CD4-positive, alpha-beta T cell treated with Interferon alpha-2 for 1 hour (primary cell): ENCODE results near the gene NOXO1.
A peak's percentile ranks its signal among the peaks of the same experiment; 100 is the strongest.

Experiments used
- DNase-seq, 2 donors: peaks; one replicate each; pipeline ENCODE4 v3.0.0-alpha.2; 2020 to 2022

NOXO1 gene

DNA sequence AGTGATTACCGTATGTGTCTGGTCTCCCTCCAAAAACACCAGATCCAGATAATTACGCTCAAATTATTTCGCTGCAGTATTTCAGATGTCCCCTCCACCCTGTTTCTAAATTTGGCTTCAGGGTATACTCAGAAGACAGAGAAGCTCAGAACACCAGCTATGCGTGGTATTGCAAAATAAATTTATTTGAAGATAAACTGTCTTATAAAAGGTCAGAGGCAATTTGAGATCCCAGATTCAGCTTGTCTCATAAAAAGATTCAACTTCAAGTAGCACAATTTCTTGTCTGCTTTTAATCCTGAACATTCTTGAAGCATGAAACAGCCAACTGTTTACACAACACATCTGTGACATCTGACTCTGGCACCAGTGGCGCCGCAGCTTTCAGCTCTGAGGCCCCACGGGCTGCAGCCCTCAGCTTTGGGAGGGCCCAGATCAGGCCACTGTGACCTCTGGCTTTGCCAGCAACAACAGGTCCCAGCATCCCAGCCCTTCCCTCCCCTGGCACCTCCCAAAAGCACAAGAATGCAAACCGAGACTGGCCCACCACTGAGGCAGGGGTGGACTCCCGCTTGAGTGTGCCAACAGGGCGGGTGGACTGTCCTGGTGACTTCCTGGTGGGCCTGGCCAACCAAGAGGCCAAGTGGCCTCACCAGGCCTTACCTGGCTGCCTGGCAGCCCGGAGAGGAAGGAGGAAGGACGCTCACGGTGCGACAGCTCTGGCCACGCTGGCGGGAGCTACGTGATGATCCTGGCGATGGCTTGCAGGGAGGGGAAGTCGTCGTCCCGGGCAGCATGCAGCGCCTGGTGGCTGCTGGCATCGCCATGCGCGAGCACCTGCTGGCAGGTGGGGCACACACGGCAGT is 16.5 kb upstream of the NOXO1 start:
- no peak for DNase-seq

DNA sequence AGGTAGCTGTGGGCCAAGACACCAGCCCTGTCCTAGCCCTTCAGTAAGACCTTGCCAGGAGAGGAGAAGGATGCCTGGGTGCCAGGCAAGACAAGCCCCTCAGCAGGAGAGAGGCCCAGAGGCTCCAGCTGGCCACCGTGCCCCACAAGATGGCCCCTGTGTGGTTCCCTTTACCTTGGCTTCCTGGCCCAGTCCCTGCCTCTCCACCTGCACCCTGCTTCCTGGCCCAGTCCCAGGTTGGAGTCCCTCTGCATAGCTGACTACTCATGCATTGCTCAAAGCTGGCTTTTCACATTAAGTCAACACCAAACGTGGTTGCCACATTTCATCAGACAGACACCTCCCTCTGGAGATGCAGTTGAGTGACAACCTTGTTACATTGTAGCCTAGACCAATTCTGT is 12.5 kb upstream of the NOXO1 start:
- DNase-seq: no peak

DNA sequence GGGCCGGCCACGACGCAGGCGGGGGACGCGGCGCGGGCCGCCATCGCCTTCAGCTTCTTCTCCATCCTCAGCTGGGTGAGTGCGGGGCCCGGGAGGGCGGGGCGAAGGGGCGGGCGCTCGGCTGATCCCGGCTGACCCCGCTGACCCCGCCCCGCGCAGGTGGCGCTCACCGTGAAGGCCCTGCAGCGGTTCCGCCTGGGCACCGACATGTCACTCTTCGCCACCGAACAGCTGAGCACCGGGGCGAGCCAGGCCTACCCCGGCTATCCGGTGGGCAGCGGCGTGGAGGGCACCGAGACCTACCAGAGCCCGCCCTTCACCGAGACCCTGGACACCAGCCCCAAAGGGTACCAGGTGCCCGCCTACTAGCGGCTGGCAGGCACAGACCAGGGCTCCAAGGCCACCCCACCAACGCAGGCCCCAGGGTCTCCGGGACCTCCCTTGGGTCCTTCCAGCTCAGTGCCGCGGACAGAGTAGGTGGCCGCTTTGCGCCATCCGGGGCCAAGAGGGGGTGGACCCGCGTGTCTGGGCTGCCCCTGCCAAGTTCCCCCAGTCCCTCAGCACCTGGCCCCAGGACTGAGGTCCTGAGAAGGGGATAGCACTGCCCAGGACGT is 11.5 kb upstream of the NOXO1 start:
- no peak for DNase-seq

DNA sequence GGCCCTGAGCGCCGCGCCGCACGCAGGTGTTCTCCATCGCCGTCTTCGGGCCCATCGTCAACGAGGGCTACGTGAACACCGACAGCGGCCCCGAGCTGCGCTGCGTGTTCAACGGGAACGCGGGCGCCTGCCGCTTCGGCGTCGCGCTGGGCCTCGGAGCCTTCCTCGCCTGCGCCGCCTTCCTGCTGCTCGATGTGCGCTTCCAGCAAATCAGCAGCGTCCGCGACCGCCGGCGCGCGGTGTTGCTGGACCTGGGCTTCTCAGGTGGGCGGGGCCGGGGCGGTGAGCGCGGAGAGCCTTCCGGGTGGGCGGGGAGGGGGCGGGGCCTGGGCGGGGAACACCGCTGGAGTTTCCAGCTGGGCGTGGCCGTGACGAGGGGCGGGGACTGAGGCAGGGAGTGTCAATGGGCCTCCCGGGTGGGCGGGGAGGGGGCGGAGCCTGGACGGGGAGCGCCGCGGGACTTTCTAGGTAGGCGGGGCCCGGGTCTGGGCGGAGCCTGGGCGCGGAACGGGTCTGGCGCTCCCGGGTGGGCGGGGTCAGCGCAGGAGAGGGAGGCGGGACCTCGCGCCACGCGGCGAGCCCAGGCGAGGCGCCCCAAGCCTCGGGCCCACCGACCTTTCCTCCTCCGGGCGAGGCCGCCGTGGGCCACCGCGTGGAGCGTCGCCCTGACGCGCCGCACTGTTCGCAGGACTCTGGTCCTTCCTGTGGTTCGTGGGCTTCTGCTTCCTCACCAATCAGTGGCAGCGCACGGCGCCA is 10.9 kb upstream of the NOXO1 start:
- peak; percentile 97 to 99 for DNase-seq

DNA sequence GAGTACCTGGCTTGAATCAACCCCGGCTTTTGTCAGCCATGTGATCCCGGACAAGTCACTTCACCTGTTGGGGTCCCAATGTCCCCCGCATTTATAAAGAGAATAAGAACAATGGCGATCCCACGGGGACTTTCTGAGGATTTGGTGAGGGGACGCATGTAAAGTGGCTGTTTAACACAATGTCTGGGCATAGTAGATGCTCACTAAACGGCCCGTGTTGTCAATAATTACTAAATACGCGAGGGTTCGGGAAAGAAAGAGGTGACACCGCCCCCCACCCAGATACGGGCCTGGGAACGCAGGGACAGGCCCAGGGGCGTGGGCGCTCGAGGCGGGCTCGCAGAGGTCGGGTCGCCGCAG is 10.3 kb upstream of the NOXO1 start:
- DNase-seq: no peak

DNA sequence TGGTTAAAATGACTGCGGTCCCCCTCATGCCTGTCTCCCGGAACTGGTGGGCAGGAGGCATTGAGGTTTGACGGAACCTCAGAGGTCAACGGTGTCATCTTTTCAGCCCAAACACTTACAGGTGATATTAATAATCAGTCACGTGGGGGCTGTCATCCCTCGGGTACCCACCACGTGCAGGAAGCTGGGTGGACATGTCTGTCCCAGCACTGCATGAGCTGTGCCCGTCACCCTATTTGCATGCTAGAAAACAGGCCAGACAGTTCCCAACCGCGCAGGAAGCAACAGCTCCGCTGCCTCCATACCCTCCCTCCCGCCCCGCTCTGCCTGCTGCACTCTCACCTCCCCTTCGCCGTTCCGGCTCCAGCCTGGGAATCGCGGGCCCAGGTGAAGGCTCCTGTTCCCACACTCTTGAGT is 9.9 kb upstream of the NOXO1 start:
- peak; percentile 72 to 77 for DNase-seq

DNA sequence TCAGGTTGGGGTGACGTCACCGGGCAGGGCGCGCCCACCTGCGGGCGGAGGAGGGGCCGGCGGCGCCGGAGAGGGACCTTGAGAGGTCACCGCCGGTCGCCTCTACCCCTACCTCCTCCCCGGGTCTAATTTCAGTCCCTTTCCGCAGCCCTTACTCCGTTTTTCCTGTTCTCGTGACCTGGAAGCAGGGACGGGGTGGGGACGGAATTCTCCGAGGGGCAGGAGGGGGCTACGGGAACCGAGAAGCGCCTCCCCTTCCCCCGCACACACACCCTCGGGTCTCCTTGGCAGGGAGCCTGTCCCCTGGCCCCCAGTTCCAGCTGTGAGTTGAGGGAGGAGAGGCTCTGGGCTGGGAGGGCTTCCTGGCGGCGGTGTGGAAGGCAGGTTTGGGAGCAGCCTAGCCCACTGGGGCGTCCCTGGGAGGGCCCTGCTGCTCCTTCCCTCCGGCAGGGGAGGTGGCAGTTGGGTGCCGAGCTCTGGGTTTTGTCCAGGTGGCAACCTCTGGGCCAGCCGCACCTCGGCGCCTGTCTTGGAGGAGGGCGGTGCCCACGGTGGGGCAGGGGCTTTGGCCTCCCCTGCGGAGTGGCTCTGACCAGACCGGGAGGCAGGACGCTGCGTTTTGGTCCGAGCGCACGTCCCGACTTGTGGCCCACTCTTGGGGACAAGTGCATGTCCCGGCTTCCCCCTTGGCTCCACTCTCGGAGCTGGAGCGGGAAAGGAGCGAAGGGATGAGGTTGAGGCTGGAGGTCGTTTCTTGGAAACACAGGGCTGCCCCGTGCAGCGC is 9.3 kb upstream of the NOXO1 start:
- DNase-seq: peak; percentile 50 to 65

DNA sequence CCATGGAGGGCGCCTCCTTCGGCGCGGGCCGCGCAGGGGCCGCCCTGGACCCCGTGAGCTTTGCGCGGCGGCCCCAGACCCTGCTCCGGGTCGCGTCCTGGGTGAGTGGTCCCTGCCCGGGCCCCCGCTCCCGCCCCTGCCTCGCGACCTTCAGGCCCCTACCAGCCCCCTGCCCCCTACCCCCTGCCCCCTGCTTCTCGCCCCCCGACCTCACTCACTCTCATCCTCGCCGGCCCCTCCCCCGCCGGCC is 8.8 kb upstream of the NOXO1 start:
- no peak for DNase-seq

DNA sequence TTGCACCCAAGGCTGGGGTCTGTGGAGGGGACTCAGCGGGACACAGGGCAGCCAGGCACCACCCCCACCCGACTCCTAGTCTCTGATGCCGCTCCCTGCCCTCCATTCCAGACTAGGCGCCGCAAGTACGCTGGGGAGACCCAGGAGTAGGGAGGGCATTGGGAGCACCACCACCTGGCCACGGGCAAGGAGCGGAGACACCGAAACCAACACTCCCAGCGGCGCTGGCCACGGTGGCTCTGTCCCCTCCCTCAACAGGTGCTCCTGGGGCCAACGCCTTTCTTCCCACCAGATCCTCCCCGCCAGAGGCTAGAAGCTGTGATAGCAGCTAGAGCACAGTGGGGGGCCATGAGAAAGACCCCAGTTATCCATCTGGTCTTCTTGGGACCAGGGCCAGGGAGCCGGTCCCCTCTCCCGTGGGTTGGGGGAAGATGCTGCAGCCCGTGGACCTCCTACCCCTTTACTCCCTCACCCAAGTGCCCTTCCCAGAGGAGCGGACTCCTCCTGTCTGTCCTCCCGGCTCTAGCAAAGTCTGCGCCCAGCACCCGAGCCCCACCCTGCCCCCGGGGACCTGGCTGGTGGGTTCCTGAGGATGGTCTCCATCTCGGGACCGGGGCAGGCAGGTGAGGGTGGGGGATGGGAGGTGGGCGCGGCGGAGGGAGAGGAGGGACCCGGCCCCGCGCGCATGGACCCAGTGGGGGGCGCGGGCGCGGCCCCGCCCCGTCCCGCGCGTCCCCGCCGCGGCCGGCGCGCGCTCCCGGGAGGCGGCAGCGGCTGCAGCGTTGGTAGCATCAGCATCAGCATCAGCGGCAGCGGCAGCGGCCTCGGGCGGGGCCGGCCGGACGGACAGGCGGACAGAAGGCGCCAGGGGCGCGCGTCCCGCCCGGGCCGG is 8.2 kb upstream of the NOXO1 start, which contains the start of gene SYNGR3:
SYNGR3 (plus strand) TSS at position 762 of the 892 bp plus-strand sequence. CDS start 133 bp downstream, outside the sequence.
- DNase-seq: no peak

DNA sequence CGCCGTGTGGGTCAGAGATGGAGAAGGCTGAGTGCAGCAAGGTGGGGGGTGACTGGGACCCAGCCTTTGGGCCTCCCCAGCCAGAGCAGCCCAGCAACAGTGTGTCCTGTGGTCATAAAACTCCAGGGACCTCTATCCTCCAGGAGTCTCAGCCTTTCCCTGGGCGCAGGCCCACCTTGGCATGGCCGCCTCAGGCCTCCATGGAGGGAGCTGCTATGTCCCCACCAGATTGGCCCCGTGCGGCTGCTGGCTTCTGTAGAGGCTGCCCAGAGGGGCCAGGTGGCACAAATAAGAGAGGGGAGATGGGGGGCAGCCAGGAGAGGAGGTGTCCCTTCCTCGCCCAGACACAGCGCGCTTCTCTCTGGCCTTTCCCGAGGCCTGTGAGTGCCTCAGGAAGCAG is 5.9 kb upstream of the NOXO1 start:
- no peak for DNase-seq

DNA sequence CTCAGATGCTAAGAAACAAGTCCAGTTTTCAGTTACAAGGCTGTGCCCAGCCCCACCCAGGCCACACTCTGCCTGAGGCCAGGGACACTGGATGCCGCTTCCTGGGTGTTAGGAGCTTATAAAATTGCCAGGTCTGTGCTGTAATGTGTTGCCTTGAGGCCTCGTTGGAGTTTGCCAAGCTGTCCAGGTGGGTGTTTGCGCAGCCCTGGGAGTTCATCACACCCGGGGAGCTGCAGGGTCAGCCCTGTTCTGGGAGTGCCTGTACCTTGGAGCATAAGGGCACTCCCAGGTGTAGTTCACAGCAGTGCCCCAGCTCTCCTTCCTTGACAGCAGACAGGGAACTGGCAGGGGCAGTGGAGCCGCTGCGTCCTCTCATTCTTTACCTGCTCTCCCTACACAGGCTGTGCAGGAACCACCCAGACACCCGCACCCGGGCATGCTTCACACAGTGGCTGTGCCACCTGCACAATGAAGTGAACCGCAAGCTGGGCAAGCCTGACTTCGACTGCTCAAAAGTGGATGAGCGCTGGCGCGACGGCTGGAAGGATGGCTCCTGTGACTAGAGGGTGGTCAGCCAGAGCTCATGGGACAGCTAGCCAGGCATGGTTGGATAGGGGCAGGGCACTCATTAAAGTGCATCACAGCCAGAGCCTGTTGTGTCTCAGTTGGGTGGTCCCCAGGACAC is 4.3 kb upstream of the NOXO1 start:
- no peak for DNase-seq

DNA sequence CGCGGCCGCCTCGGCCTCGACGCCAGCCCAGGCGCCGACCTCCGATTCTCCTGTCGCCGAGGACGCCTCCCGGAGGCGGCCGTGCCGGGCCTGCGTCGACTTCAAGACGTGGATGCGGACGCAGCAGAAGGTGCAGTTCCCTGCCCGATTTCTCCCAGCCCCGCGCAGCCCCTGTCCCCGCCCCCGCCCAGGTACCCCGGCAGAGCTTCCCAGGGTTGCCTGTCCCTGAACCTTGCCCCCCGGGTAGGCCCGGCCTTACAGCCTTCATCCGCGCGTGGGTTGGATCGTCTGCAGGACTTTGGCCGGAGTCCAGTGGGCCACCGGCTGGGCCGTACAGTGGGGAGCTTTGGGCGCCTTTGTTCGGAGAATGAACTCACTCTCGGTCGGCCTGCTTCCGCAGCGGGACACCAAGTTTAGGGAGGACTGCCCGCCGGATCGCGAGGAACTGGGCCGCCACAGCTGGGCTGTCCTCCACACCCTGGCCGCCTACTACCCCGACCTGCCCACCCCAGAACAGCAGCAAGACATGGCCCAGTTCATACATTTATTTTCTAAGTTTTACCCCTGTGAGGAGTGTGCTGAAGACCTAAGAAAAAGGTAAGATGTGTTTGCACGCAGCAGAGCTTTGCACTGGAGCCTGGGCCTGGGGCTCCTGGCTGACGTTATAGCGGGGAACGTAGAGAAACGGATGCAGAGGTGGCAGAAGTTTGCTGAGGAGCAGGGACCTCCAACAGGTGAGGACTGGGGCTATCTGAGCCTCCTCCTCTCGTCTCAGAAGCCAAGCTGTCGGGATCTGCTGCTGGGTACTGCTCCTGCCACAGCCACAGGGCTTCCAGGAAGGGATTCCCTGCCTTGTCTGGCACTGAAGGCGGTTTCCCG is 3.3 kb upstream of the NOXO1 start:
- DNase-seq: no peak

DNA sequence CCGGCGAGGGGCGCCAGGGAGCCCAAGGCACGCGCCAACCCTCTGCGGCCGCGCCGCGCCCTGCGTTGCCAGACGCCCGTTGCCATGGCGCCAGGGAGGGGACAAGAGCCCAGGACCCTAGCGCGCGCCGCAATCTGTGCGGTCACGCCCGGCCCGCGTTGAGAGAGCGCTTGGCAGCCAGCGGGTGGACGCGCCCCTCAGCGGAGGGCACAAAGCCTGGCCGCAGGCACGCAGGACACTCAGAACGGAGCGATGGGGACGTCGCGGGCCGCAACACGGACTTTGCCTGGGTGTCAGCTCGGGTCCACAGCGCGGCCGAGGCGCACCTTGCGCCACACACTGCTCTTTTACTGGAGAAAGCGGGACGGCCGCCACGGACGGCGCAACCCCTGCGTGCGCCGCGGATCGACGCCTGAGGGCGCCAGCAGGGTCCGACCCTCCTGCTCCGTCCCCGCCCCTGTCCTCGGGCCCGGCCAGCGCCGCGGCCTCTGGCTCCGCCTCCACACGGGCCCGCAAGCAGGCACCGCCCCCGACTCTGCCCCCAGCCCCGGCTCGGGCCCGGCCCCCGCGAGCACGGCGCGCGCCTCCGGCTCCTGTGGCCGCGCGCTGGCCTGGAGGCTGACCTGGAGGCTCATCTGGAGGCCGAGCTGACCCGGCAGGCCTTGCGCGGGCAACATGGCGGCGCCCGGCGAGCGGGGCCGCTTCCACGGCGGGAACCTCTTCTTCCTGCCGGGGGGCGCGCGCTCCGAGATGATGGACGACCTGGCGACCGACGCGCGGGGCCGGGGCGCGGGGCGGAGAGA is 2.5 kb upstream of the NOXO1 start, which contains the start of gene GFER:
GFER (plus strand) TSS at position 650 of the 803 bp plus-strand sequence; CDS start at position 676, 26 bp downstream.
- peak; percentile 82 to 83 for DNase-seq

DNA sequence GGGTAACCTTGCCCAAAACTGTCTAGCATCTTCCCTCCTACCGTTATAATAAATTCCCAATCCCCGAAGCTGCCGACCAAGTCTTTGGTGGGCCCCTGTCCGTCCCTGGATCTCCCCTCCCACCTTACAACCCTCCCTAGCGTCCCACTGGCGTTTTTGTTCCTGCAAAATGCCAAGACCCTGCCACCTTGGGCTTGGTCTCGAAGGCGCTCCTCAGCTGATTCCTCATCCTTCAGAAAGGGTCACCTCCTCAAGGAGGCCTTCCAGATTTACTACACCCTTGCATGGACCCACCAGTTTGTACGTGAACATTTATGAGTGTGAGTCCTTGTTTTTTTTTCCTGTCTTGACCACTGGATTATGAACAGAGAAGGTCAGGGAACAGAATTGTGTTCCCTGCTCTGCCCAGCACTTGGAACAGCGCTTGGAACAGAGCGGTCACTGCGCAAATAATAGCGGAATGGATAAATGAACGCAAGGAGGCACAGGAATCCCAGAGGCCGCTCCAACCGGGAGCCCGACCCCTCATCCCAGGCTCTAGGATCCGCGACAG is 1.8 kb upstream of the NOXO1 start:
- no peak for DNase-seq

DNA sequence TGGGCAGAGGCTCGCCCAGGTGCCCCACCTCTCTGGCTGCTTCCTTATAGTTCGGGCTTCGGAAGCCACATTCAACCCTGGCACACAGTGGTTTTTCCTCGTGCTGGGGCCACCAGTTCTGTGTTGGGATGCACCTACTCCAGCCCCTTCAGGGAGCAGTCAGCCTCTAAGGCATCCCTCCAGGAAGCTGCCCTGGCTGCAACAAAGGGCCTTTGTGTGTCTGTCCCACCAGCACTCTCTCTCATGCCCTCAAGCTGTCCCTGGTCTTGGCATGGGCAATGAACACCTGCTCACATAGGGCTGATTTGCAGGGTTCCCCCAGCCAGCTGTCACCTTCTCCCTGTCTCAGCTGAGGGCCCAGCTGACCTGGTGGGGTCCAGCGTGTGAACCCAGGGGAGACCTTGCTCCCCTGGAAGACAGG is 754 bp upstream of the NOXO1 start:
- no peak for DNase-seq

DNA sequence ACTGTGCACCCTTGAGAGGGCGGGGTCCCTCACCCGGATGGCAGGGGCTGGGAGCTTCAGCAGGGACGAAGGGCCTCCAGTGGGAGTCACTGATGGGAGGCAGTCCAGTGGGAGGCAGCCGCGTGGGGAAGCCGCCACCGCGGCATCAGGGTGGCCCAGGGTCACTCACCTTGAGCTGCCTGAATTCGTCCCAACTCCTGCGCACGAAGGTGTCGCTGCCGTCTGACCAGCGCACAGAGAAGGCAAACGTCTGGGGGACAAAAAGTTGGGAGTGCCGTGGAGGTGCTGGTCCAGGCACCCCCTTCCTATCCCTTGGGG is 540 bp downstream of the NOXO1 start:
- DNase-seq: no peak

DNA sequence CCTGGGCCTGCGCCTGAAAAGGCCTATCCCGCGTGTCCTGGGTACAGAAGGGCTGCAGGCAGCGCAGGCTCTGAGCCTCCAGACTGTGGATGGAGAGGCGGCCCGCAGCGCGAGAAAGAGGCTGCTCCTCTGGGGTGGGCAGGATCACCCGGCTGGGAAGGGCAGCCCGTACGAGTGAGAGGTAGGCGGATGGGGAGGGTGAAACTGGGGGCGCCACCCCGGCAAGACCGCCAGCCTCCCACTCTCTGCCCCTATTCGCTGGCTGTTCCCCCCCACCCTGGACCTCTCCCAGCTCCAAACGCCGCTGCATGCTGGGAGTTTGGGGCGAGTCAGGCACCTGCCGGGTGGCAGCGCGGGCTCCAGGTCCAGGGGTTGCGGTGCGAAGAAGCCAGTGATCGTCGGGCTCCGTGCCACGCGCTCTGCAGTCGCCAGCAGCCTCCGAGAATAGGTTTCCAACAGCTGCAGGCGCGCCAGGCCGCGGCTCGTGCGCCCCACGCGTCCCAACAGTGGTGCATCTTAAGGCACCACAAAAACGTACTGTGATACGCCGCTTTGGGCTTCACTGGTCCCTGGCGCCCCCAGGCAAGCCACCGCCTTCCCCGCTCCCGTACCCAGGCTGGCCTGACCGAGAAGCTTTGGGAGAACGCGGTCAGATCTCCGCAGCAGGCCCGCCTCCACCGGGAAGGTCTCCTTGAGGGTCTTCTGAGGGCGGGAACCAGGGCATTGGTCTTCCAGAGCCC is 1.1 kb downstream of the NOXO1 start:
- DNase-seq: no peak

DNA sequence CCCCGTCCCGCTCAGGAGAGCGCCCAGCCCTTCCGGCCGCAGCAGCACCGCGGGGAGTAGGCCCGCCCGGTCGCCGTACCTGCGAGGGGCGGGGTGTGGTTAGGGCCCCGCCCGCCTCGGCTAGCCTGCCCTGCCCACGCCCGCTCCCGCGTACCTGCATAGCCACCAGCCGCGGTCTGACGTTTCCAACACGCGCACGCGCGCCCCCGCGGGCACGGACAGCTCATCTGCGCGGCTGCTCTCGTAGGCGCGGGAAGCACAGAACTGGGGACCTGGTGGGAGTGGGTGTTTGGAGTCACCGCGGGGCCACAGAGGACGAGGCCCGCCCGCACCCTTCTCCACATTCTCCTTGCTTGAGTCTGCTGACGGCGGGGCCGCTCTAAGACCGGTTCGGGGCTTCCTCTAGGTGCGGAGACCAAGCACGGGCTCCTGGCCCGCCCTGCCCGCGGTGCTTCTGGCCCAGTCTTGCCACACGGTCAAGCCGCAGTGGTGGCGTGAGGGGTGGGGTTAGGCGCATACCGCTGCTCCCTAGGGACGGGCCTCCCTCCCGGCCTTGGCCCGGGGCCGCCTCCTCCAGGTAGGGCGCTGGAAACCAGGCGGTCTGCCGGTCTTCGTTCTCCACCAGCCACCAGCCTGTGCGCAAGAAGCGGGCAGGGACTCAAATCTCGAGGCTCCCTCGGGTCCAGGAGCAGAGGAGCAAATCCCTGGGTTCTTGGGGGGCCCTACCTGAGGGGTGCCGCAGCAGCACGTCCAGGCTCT is 1.8 kb downstream of the NOXO1 start:
- peak in 1 of 2 donors; percentile 52 for DNase-seq
